Endothelial cell of umbilical vein (primary cell): Measurements from ENCODE around the gene POLR2E. TPM values are rescaled to one million over a fixed set of nuclear protein-coding genes. Genes with fewer than 3 reads are reported as not detected.

Source experiments
- BruUV-seq: library from RNA; stranded (reverse); fragments of 400-500 nt; replicated peaks from 2 replicates; lab custom pipeline; 2021; lab: Mats Ljungman, UMichigan
- CTCF ChIA-PET: fragments of 300-600, 350-600 bp; sonication (Branson Sonifier 250); formaldehyde crosslinking; loops from one replicate; lab custom pipeline; 2021; ENCODE audit warnings: antibody characterized with exemption, inconsistent platforms; lab: Charles Lee
- POLR2A ChIA-PET: fragments of 300-600, 350-600 bp; sonication (Branson Sonifier 250); formaldehyde crosslinking; loops from one replicate; lab custom pipeline; 2021; ENCODE audit warnings: antibody characterized with exemption, inconsistent platforms; lab: Charles Lee
- DNase-seq: peaks from one replicate; pipeline ENCODE4 v3.0.0-alpha.2; 2011; ENCODE audit warnings: low read depth, low spot score
- FAIRE-seq: peaks from 2 replicates; lab custom pipeline; 2011; peaks lifted over from hg19 to GRCh38; lab: Jason Lieb, UNC
- H2AFZ ChIP-seq: 2 replicates; pipeline ENCODE4 v1.6.0; 2012; ENCODE audit warnings: low read depth, low read length, control low read depth, inconsistent platforms
- H3K27ac ChIP-seq: 2 replicates; pipeline ENCODE4 v1.5.1; 2011; ENCODE audit warnings: low read depth, mild to moderate bottlenecking, control low read depth, low read length, moderate library complexity; ENCODE audit not compliant: insufficient read depth
- H3K27me3 ChIP-seq, 2 experiments: 2 replicates each; pipeline versions ENCODE4 v1.6.0 to v1.6.1; 2011; ENCODE audit warnings: low read length in 2 of 2, mixed read lengths in 1 of 2; ENCODE audit not compliant: control insufficient read depth in 2 of 2, insufficient read depth in 2 of 2
- H3K36me3 ChIP-seq, 2 experiments: 2 replicates in 1 of 2; 3 replicates in 1 of 2; pipeline ENCODE4 v1.5.1; 2011; ENCODE audit warnings: low read length in 2 of 2, mild to moderate bottlenecking in 1 of 2, moderate library complexity in 1 of 2; ENCODE audit not compliant: control insufficient read depth in 2 of 2, insufficient read depth in 2 of 2; ENCODE audit errors: extremely low read depth in 1 of 2
- H3K4me1 ChIP-seq: 3 replicates; pipeline ENCODE4 v1.5.1; 2011; ENCODE audit warnings: mild to moderate bottlenecking, low read length; ENCODE audit not compliant: control insufficient read depth, insufficient read depth; ENCODE audit errors: extremely low read depth
- H3K4me2 ChIP-seq: 2 replicates; pipeline ENCODE4 v1.6.1; 2011; ENCODE audit warnings: low read length, control low read depth, mixed read lengths; ENCODE audit not compliant: insufficient read depth
- H3K4me3 ChIP-seq, 3 experiments: fragments of 200-600 bp in 1 of 3; sonication (generic), shearing (Covaris generic) in 1 of 3; replicated peaks in 1 of 3; 2 replicates each; pipeline ENCODE4 v1.5.1; 2011 to 2016; ENCODE audit warnings: control low read depth in 3 of 3, low read length in 3 of 3, mild to moderate bottlenecking in 2 of 3, inconsistent platforms in 1 of 3, low read depth in 1 of 3, moderate library complexity in 1 of 3; ENCODE audit not compliant: insufficient read depth in 1 of 3
- H3K79me2 ChIP-seq: 2 replicates; pipeline ENCODE4 v1.6.0; 2012; ENCODE audit warnings: low read length, inconsistent platforms; ENCODE audit not compliant: control insufficient read depth, insufficient read depth
- H3K9ac ChIP-seq: replicated peaks from 2 replicates; pipeline ENCODE3; 2011; ENCODE audit warnings: low read length, control low read depth; ENCODE audit not compliant: insufficient read depth; ENCODE audit errors: extremely low read depth
- H3K9me1 ChIP-seq: replicated peaks from 3 replicates; pipeline ENCODE4 v1.6.0; 2011; ENCODE audit warnings: mild to moderate bottlenecking, low read length; ENCODE audit not compliant: control insufficient read depth, insufficient read depth; ENCODE audit errors: extremely low read depth
- H3K9me3 ChIP-seq: replicated peaks from 2 replicates; pipeline ENCODE4 v1.5.1; 2012; ENCODE audit warnings: low read length, inconsistent platforms; ENCODE audit not compliant: control insufficient read depth, insufficient read depth
- H4K20me1 ChIP-seq: replicated peaks from 2 replicates; pipeline ENCODE3; 2011; ENCODE audit warnings: mild to moderate bottlenecking, low read length; ENCODE audit not compliant: control insufficient read depth, insufficient read depth; ENCODE audit errors: extremely low read depth
- CTCF ChIP-seq, 2 donors: IDR thresholded peaks; 1 replicate in 1 of 2; 2 replicates in 1 of 2; pipeline ENCODE4 v1.5.1; 2011; ENCODE audit warnings: low read length in 2 of 2, mild to moderate bottlenecking in 2 of 2, moderate library complexity in 2 of 2, control low read depth in 1 of 2, inconsistent platforms in 1 of 2, low read depth in 1 of 2; ENCODE audit not compliant: insufficient read depth in 1 of 2; ENCODE audit errors: extremely low read depth in 1 of 2
- EZH2 ChIP-seq: IDR thresholded peaks from 2 replicates; pipeline ENCODE4 v1.6.1; 2012; ENCODE audit warnings: borderline replicate concordance, low read depth, mild to moderate bottlenecking, moderate library complexity, low read length, inconsistent platforms; ENCODE audit not compliant: severe bottlenecking
- FOS ChIP-seq: IDR thresholded peaks from 2 replicates; pipeline ENCODE4 v1.6.1; 2011; ENCODE audit warnings: mild to moderate bottlenecking, low read length, moderate library complexity, borderline replicate concordance; ENCODE audit not compliant: insufficient read depth
- GATA2 ChIP-seq: IDR thresholded peaks from 2 replicates; pipeline ENCODE4 v1.7.0; 2011; ENCODE audit warnings: low read depth, mild to moderate bottlenecking, moderate library complexity, mixed read lengths, low read length; ENCODE audit not compliant: insufficient read length, insufficient read depth
- JUN ChIP-seq: IDR thresholded peaks from 2 replicates; pipeline ENCODE4 v1.6.1; 2011; ENCODE audit warnings: borderline replicate concordance, low read depth; ENCODE audit not compliant: insufficient read length, insufficient read depth
- MAX ChIP-seq: IDR thresholded peaks from 2 replicates; pipeline ENCODE4 v1.6.1; 2011; ENCODE audit not compliant: insufficient read depth, insufficient read length
- MYC ChIP-seq: IDR thresholded peaks from one replicate; pipeline ENCODE4 v1.6.1; 2011; ENCODE audit warnings: mild to moderate bottlenecking, low read depth, low read length
- POLR2A ChIP-seq: IDR thresholded peaks from 2 replicates; pipeline ENCODE4 v1.6.1; 2012; ENCODE audit warnings: low read depth, mild to moderate bottlenecking, control low read depth, low read length
- POLR2AphosphoS5 ChIP-seq: IDR thresholded peaks from 2 replicates; pipeline ENCODE4 v1.6.1; 2012; ENCODE audit warnings: low read depth, mild to moderate bottlenecking, control low read depth, low read length, moderate library complexity; ENCODE audit not compliant: insufficient read depth
- dilution Hi-C: fragments of 300-500 bp; cut with MboI; formaldehyde crosslinking; loops from one replicate; pipeline ENCODE4 v1.15.0; 2019; ENCODE audit warnings: low sequenced_read_pairs; ENCODE audit not compliant: extremely low pct_ligation_motif_present
- intact Hi-C: fragments of 100-400 bp; cut with micrococcal nuclease; formaldehyde crosslinking; loops from one replicate; pipeline ENCODE4 v1.10.0; 2022
- polyA plus RNA-seq, 4 experiments: library from polyadenylated mRNA; depleted of rRNA in 3 of 4; stranded (reverse) in 3 of 4; unstranded in 1 of 4; fragments of >200 nt; gene quantifications; 2 replicates each; pipeline versions ENCODE4 v1.2.1 to v1.2.3, GENCODE V29; 2011 to 2012; ENCODE audit warnings: missing spikeins in 1 of 4
- total RNA-seq: library from RNA; stranded (reverse); gene quantifications from 2 replicates; pipeline ENCODE4 v1.2.3, GENCODE V29; 2021

POLR2E gene
- total and polyA plus RNA-seq, 2 donors (not counting 3 experiments of a cell fraction or from before 2014, with no cell fraction given), result 272 to 344 TPM

GRCh38 chr19:1119475-1120217 lies 24.5 kb upstream of the POLR2E start:
- no peak overlapping the region for H3K9ac ChIP-seq
- no peak overlapping the region for H3K4me3 ChIP-seq
- no peaks in the 10 kb centered on the region for H4K20me1 ChIP-seq
- intact Hi-C loops, result no loop called here
- H3K79me2 ChIP-seq, result peaks cover 6% of the 10 kb centered on the region
- no TSS peak for BruUV-seq
- H3K27ac ChIP-seq, result no peak overlapping the region
- H3K4me1 ChIP-seq, result no peaks in the 10 kb centered on the region
- DNase-seq (no peak), FAIRE-seq (no peak)
- no peaks in the 10 kb centered on the region for H3K9me3 ChIP-seq
- H3K36me3 ChIP-seq, result peaks cover 21 to 69% of the 10 kb centered on the region in 2 experiments
- TF ChIP-seq CTCF (IDR thresholded peaks at IDR 0.05; ENCODE audit: extremely low read depth in 1 of 2, insufficient read depth in 1 of 2, low read depth in 1 of 2, low read length in 2 of 2) (no peak), GATA2 (no peak), MAX (no peak), POLR2AphosphoS5 (no peak), JUN (no peak), EZH2 (no peak), FOS (no peak), POLR2A (no peak), MYC (no peak)
- ChIA-PET CTCF (no interaction called here), POLR2A (no interaction called here)
- no peak overlapping the region for H2AFZ ChIP-seq
- no peaks in the 10 kb centered on the region for H3K9me1 ChIP-seq
- no peak overlapping the region for H3K4me2 ChIP-seq
- dilution Hi-C loops, result no loop called here
- no peaks in the 10 kb centered on the region for H3K27me3 ChIP-seq
